Kidney tubule cell (primary cell): ENCODE data around the gene TANGO6.

Source experiments
- DNase-seq: peaks from one replicate; pipeline ENCODE4 v3.0.0-alpha.2; 2018; ENCODE audit warnings: low spot score

TANGO6 gene

GRCh38 chr16:68972720-68973119 lies 129.4 kb downstream of the TANGO6 start:
- DNase-seq = peak; percentile 75

- DNase-seq = no peak
These were observed 130.3 kb downstream of the TANGO6 start for GRCh38 chr16:68973611-68974120.

- no peak for DNase-seq
These were observed 135.1 kb downstream of the TANGO6 start for GRCh38 chr16:68978303-68978954.

- no peak for DNase-seq
These were observed 137.5 kb downstream of the TANGO6 start for GRCh38 chr16:68980695-68981315.

GRCh38 chr16:68981971-68982370 lies 138.6 kb downstream of the TANGO6 start:
- DNase-seq = no peak

- DNase-seq = no peak
These were observed 141.1 kb downstream of the TANGO6 start for GRCh38 chr16:68984467-68984866.

- no peak for DNase-seq
These were observed 141.9 kb downstream of the TANGO6 start for GRCh38 chr16:68985268-68985667.

GRCh38 chr16:68985855-68986254 lies 142.5 kb downstream of the TANGO6 start:
- DNase-seq = peak; percentile 16

GRCh38 chr16:68987734-68988457 lies 144.6 kb downstream of the TANGO6 start:
- no peak for DNase-seq

GRCh38 chr16:68990172-68990845 lies 147.0 kb downstream of the TANGO6 start:
- peak; percentile 13 for DNase-seq

- DNase-seq = no peak
These were observed 147.7 kb downstream of the TANGO6 start for GRCh38 chr16:68991075-68991474.

GRCh38 chr16:68992521-68992920 lies 149.2 kb downstream of the TANGO6 start:
- peak; percentile 87 for DNase-seq

GRCh38 chr16:68993456-68993855 lies 150.1 kb downstream of the TANGO6 start:
- DNase-seq = peak; percentile 60

GRCh38 chr16:68993885-68994284 lies 150.6 kb downstream of the TANGO6 start:
- DNase-seq = peak; percentile 96

- no peak for DNase-seq
These were observed 151.0 kb downstream of the TANGO6 start for GRCh38 chr16:68994324-68994723.

GRCh38 chr16:68995011-68995504 lies 151.7 kb downstream of the TANGO6 start:
- peak; percentile 82 for DNase-seq

GRCh38 chr16:68997564-68997963 lies 154.2 kb downstream of the TANGO6 start:
- DNase-seq = no peak

- DNase-seq = no peak
These were observed 155.8 kb downstream of the TANGO6 start for GRCh38 chr16:68999114-68999513.

GRCh38 chr16:69003500-69003899 lies 160.2 kb downstream of the TANGO6 start:
- DNase-seq = no peak

- DNase-seq = peak; percentile 75
These were observed 162.5 kb downstream of the TANGO6 start for GRCh38 chr16:69005641-69006355.

- no peak for DNase-seq
These were observed 169.6 kb downstream of the TANGO6 start for GRCh38 chr16:69012906-69013305.

GRCh38 chr16:69013991-69014390 lies 170.7 kb downstream of the TANGO6 start:
- no peak for DNase-seq
